Mucosa of rectum (tissue), 2 donors: Measurements from ENCODE around the gene HIPK3.
"Not testable (repeated sequence)": the region's sequence is repeated elsewhere in the genome, so short reads cannot be mapped to it uniquely, and the experiment has no call there.

Source experiments
- H3K27ac ChIP-seq, 2 donors: one replicate each; pipeline ENCODE4 v1.7.0; 2013; ENCODE audit warnings: inconsistent platforms in 2 of 2, low read depth in 2 of 2, low read length in 2 of 2
- H3K27me3 ChIP-seq, 2 donors: one replicate each; pipeline ENCODE4 v1.7.0; 2013; ENCODE audit warnings: low read length in 2 of 2; ENCODE audit not compliant: control insufficient read depth in 2 of 2, insufficient read depth in 2 of 2
- H3K36me3 ChIP-seq, 2 donors: one replicate each; pipeline ENCODE4 v1.7.0; 2013; ENCODE audit warnings: low read length in 2 of 2; ENCODE audit not compliant: control insufficient read depth in 2 of 2, insufficient read depth in 2 of 2
- H3K4me1 ChIP-seq, 2 donors: one replicate each; pipeline ENCODE4 v1.7.0; 2013; ENCODE audit warnings: low read length in 2 of 2, mild to moderate bottlenecking in 1 of 2; ENCODE audit not compliant: control insufficient read depth in 2 of 2, insufficient read depth in 2 of 2
- H3K4me3 ChIP-seq, 2 donors: one replicate each; pipeline ENCODE4 v1.7.0; 2013; ENCODE audit warnings: low read length in 2 of 2
- H3K9ac ChIP-seq, 2 donors: one replicate each; pipeline ENCODE4 v1.7.0; 2013; ENCODE audit warnings: low read length in 2 of 2, low read depth in 1 of 2, mild to moderate bottlenecking in 1 of 2
- H3K9me3 ChIP-seq, 2 donors: one replicate each; pipeline ENCODE4 v1.7.0; 2013; ENCODE audit warnings: low read length in 2 of 2; ENCODE audit not compliant: control insufficient read depth in 2 of 2
- donor health status: healthy.
- donor health status: Normal muscosa, but diverticular disease.

HIPK3 gene

GRCh38 chr11:33227578-33228261 is 29.5 kb upstream of the HIPK3 start:
- Histone ChIP-seq H3K9me3 (no peaks in the 10 kb centered on the region), H3K4me1 (no peaks in the 10 kb centered on the region), H3K36me3 (no peaks in the 10 kb centered on the region), H3K27ac (no peak overlapping the region), H3K4me3 (no peak overlapping the region), H3K9ac (no peak overlapping the region), H3K27me3 (no peaks in the 10 kb centered on the region)

- Histone ChIP-seq H3K36me3 (no peaks in the 10 kb centered on the region), H3K4me1 (no peaks in the 10 kb centered on the region), H3K27me3 (no peaks in the 10 kb centered on the region), H3K4me3 (no peak overlapping the region), H3K9me3 (no peaks in the 10 kb centered on the region), H3K27ac (no peak overlapping the region), H3K9ac (no peak overlapping the region)
Observed at GRCh38 chr11:33234397-33235190, 22.6 kb upstream of the HIPK3 start.

- Histone ChIP-seq H3K9me3 (no peaks in the 10 kb centered on the region), H3K27me3 (no peaks in the 10 kb centered on the region), H3K27ac (no peak overlapping the region), H3K9ac (no peak overlapping the region), H3K36me3 (no peaks in the 10 kb centered on the region), H3K4me1 (no peaks in the 10 kb centered on the region), H3K4me3 (no peak overlapping the region)
Observed at GRCh38 chr11:33237039-33237597, 20.1 kb upstream of the HIPK3 start.

- Histone ChIP-seq H3K4me1 (no peaks in the 10 kb centered on the region), H3K36me3 (no peaks in the 10 kb centered on the region), H3K4me3 (no peak overlapping the region), H3K9me3 (no peaks in the 10 kb centered on the region), H3K9ac (no peak overlapping the region), H3K27me3 (no peaks in the 10 kb centered on the region), H3K27ac (no peak overlapping the region)
Observed at GRCh38 chr11:33242575-33242974, 14.6 kb upstream of the HIPK3 start.

- not testable (repeated sequence) for H3K27ac ChIP-seq, H3K4me3 ChIP-seq, H3K9me3 ChIP-seq
Observed at GRCh38 chr11:33243654-33244053, 13.5 kb upstream of the HIPK3 start.

GRCh38 chr11:33248416-33248971 is 8.7 kb upstream of the HIPK3 start:
- H3K9me3 ChIP-seq = no peaks in the 10 kb centered on the region
- no peaks in the 10 kb centered on the region for H3K27me3 ChIP-seq
- no peak overlapping the region for H3K9ac ChIP-seq
- H3K36me3 ChIP-seq = no peaks in the 10 kb centered on the region
- no peak overlapping the region for H3K27ac ChIP-seq
- H3K4me3 ChIP-seq = no peak overlapping the region
- H3K4me1 ChIP-seq = peaks cover 0 to 2% of the 10 kb centered on the region in 2 donors

More at GRCh38 chr11:33243654-33244053, 13.5 kb upstream of the HIPK3 start:
- H3K4me1 ChIP-seq, H3K9ac ChIP-seq, H3K36me3 ChIP-seq, H3K27me3 ChIP-seq: not testable (repeated sequence)

- Histone ChIP-seq H3K36me3 (no peaks in the 10 kb centered on the region), H3K9ac (peak overlapping the region; percentile 85 to 100), H3K27me3 (no peaks in the 10 kb centered on the region), H3K9me3 (no peaks in the 10 kb centered on the region), H3K27ac (peak overlapping the region; percentile 100), H3K4me3 (peak overlapping the region; percentile 89 to 97), H3K4me1 (peaks cover 11 to 13% of the 10 kb centered on the region in 2 donors)
Observed at GRCh38 chr11:33256031-33256812, 959 bp upstream of the HIPK3 start.

GRCh38 chr11:33256813-33257159 is 395 bp upstream of the HIPK3 start:
- Histone ChIP-seq H3K9ac (peak overlapping the region; percentile 85 to 100), H3K27ac (peak overlapping the region; percentile 100), H3K9me3 (no peaks in the 10 kb centered on the region), H3K27me3 (no peaks in the 10 kb centered on the region), H3K4me3 (peak overlapping the region; percentile 89 to 97), H3K36me3 (no peaks in the 10 kb centered on the region), H3K4me1 (peaks cover 11 to 13% of the 10 kb centered on the region in 2 donors)

GRCh38 chr11:33257897-33258630 is 883 bp downstream of the HIPK3 start:
- Histone ChIP-seq H3K4me1 (peaks cover 11 to 13% of the 10 kb centered on the region in 2 donors), H3K9ac (peak overlapping the region; percentile 96 to 100), H3K4me3 (peak overlapping the region; percentile 96 to 97), H3K27ac (peak overlapping the region; percentile 100), H3K36me3 (no peaks in the 10 kb centered on the region), H3K27me3 (no peaks in the 10 kb centered on the region), H3K9me3 (no peaks in the 10 kb centered on the region)
